ENCODE measurements around the gene SBF2.

- TF ChIP-seq CTCF (optimal IDR thresholded peaks at IDR 0.05 in 1 of 3, IDR thresholded peaks at IDR 0.05 in 1 of 3, conservative IDR thresholded peaks at IDR 0.05 in 1 of 3; ENCODE audit: extremely low read depth in 1 of 3, insufficient read depth in 2 of 3, low read length in 3 of 3) (no peak), EZH2 (IDR thresholded peaks at IDR 0.05; ENCODE audit: low read length) (no peak)
Measured at GRCh38 chr11:10255388-10256125, 38.5 kb downstream of the SBF2 start.

Data from keratinocyte (primary cell).